SHP77 treated with DMSO at 0.1 percent for 48 hours (cell line): ENCODE measurements around the gene SMARCD2.
"Not testable (repeated sequence)": the region's sequence is repeated elsewhere in the genome, so short reads cannot be mapped to it uniquely, and the experiment has no call there.

Source experiments
- DNase-seq: peaks from one replicate; lab custom pipeline; 2025; lab: John Stamatoyannopoulos, UW

Gene SMARCD2

GRCh38 chr17:63800783-63801182 is 41.7 kb downstream of the SMARCD2 start:
- DNase-seq, result no peak

DNA sequence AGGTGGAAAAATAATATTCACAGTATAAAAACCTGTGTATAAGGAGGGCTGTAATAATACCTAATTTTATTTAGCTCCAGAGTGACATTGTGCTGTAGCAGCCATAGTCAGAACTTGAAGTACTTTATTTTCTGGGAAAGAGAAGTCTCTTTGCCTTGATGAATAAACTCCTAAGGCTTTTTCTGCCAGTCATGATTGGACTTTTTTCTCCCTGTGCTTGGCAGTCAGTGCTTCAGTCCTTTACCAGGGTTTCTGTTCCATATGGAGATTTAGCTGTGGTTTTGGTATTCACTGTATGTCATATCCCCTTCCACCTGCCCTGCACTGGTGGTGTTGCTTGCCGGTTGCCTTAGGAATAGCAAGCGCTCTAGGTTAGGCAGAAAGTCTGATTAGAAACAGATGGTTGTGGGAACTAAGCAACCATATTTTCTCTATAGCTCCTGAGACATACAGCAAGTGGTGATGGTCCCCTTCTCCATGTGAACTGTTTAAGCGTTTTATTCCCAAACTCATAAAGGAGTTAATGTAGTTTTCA is 43.8 kb downstream of the SMARCD2 start:
- DNase-seq, result no peak

DNA sequence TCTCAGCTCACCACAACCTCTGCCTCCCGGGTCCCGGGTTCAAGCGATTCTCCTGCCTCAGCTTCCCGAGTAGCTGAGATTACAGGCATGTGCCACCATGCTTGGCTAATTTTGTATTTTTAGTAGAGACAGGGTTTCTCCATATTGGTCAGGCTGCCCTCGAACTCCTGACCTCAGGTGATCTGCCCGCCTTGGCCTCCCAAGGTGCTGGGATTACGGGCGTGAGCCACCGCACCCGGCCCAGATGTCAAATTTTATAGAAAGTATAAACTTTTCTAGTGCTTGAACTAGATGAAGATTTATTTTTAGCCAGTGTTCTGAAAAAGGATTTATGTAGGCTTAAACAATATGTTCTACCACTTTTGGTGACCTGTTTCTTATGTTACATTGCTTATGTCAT is 46.1 kb downstream of the SMARCD2 start:
- DNase-seq, result not testable (repeated sequence)

- DNase-seq, result no peak
These were observed 50.3 kb downstream of the SMARCD2 start for GRCh38 chr17:63792055-63792729.

GRCh38 chr17:63790057-63790456 is 52.4 kb downstream of the SMARCD2 start:
- DNase-seq, result no peak

- no peak for DNase-seq
These were observed 55.3 kb downstream of the SMARCD2 start for GRCh38 chr17:63786971-63787711.

GRCh38 chr17:63786117-63786516 is 56.4 kb downstream of the SMARCD2 start:
- no peak for DNase-seq

GRCh38 chr17:63785556-63785955 is 56.9 kb downstream of the SMARCD2 start:
- DNase-seq, result no peak

DNA sequence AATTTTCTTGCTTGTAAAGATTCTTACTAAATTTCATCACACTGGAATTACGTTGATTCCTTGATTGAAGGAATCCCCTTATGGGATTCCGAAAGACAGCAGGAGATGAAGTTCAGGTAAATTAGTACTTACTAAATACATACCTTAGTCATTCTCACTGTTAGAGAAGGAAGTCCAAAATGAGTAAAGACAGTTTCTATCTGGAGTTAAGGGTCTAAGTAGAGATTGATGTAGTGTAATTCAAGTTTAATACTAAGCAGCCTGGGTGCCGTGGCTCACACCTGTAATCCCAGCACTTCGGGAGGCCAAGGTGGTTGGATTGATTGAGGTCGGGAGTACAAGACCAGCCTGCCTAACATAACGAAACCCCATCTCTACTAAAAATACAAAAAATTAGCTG is 59.0 kb downstream of the SMARCD2 start:
- DNase-seq, result no peak
